ENCODE data around the gene SIRT5.

SIRT5 gene

GRCh38 chr6:13553646-13554045 is 20.8 kb upstream of the SIRT5 start:
- no peak for DNase-seq (ENCODE audit: low spot score)

GRCh38 chr6:13554929-13555333 is 19.5 kb upstream of the SIRT5 start:
- no peak for DNase-seq (ENCODE audit: low spot score)

DNA sequence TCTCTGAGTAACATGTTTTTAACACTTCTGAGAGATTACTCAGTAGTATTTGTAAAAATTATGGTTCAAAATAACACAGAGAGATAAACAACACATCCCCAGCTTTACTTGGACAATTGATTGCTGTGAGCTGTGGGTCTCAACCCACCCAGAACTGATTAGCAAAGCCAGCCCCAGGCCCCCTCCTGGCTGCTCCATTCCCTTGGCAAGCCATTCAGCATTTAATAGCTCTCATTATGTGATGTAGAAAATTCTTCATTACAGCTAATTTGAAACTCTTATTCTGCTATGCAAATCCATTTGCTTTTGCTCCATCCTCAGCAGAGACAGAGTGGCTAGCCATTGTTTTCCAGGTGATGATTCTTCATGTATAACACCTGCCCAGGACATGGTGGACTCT is 16.6 kb upstream of the SIRT5 start:
- no peak for DNase-seq (ENCODE audit: low spot score)

GRCh38 chr6:13558718-13559117 is 15.7 kb upstream of the SIRT5 start:
- no peak for DNase-seq (ENCODE audit: low spot score)

GRCh38 chr6:13559251-13559650 is 15.2 kb upstream of the SIRT5 start:
- DNase-seq (ENCODE audit: low spot score), result no peak

- no peak for DNase-seq (ENCODE audit: low spot score)
These were observed 14.3 kb upstream of the SIRT5 start for GRCh38 chr6:13559968-13560650.

DNA sequence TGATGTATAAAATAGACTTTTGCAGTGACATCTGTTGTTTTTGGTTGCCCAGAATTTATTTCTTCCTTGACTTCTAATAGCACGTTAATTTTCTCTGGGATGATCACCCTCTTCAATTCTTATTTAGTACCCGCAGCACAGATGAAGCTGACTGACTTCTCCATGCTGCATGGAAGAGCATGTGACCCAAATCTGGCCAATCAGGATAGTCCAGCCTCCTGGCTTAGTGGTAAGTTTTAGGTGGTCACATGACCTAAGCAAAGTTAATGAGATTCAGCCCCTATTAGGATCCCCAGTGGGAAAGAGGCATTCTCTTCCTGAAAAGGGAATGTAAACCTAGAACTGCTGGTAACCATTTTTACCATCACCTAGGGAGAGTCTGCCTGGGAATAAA is 13.8 kb upstream of the SIRT5 start:
- DNase-seq (ENCODE audit: low spot score), result no peak

- DNase-seq (ENCODE audit: low spot score), result peak; percentile 12
These were observed 12.7 kb upstream of the SIRT5 start for GRCh38 chr6:13561624-13562267.

- DNase-seq (ENCODE audit: low spot score), result no peak
These were observed 11.4 kb upstream of the SIRT5 start for GRCh38 chr6:13563009-13563408.

GRCh38 chr6:13565921-13566320 is 8.5 kb upstream of the SIRT5 start:
- DNase-seq (ENCODE audit: low spot score), result no peak

GRCh38 chr6:13566500-13566899 is 7.9 kb upstream of the SIRT5 start:
- no peak for DNase-seq (ENCODE audit: low spot score)

- no peak for DNase-seq (ENCODE audit: low spot score)
These were observed 5.4 kb upstream of the SIRT5 start for GRCh38 chr6:13568970-13569369.

DNA sequence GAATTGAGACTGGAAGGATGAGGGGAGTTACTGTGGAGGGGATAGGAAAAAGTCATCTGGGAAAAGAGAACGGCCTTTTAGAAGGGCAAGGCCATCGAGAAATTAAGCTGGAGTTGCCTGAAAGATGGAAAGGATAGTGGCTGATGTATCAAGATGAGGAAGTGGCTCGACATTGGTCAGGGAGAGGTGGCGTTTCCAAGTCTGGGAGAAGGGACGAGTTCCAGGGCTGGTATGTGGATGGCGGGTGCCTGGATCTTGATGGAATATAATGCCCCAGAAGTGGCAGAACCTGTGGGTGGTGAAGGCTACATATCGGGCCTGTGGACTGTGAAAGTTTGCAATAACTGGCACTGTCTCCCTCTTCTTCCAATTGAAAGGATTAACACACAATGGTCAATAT is 2.2 kb upstream of the SIRT5 start:
- DNase-seq (ENCODE audit: low spot score), result no peak

- no peak for DNase-seq (ENCODE audit: low spot score)
These were observed 1.3 kb upstream of the SIRT5 start for GRCh38 chr6:13572951-13573654.

- peak; percentile 14 for DNase-seq (ENCODE audit: low spot score)
These were observed 711 bp upstream of the SIRT5 start for GRCh38 chr6:13573669-13574110.

DNA sequence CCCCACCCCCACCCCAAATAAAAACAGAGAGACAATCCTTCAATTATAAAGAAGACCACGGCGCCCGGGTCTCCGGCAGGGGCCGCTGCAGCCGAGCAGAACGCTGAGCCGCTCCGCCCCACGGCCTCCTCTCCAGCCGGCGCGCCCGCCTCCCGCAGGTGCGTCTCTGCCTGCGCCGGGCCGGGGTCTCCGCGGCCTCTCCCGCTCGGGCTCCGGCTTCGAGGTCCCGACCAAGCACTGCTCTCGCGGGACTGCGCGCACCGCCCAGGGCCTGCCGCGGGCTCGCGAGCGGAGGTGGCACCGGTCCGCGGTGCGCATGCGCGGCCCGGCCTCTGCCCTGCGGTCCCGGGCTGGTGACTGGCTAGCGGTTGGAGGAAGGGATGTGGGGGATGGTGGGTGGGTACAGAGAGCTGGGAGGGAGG is 241 bp upstream of the SIRT5 start:
- peak; percentile 90 for DNase-seq (ENCODE audit: low spot score)

- DNase-seq (ENCODE audit: low spot score), result no peak
These were observed 975 bp downstream of the SIRT5 start for GRCh38 chr6:13575377-13575775.

- DNase-seq (ENCODE audit: low spot score), result no peak
These were observed 1.6 kb downstream of the SIRT5 start for GRCh38 chr6:13576017-13576416.

GRCh38 chr6:13577926-13578325 is 3.5 kb downstream of the SIRT5 start:
- DNase-seq (ENCODE audit: low spot score), result no peak

DNA sequence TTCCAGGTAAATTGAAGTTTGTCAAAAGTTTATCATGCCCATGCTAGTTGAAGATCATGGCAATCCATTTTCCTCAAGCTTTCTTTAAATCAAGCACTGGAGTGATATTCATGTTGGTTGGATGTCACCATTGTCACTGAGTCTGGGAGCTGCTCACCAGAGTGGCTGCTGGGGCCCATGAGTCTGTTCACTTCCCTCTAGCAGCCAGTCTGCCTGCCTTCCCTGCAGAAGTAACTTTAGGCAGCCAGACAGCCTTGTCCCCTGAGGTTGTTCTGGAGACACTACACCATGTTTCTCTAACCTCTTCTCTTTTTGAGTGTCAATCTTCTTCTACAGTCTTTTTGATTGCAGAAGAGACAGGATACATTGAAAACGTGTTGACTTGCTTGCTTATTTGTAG is 5.5 kb downstream of the SIRT5 start:
- no peak for DNase-seq (ENCODE audit: low spot score)

GRCh38 chr6:13581700-13582229 is 7.4 kb downstream of the SIRT5 start:
- no peak for DNase-seq (ENCODE audit: low spot score)

DNA sequence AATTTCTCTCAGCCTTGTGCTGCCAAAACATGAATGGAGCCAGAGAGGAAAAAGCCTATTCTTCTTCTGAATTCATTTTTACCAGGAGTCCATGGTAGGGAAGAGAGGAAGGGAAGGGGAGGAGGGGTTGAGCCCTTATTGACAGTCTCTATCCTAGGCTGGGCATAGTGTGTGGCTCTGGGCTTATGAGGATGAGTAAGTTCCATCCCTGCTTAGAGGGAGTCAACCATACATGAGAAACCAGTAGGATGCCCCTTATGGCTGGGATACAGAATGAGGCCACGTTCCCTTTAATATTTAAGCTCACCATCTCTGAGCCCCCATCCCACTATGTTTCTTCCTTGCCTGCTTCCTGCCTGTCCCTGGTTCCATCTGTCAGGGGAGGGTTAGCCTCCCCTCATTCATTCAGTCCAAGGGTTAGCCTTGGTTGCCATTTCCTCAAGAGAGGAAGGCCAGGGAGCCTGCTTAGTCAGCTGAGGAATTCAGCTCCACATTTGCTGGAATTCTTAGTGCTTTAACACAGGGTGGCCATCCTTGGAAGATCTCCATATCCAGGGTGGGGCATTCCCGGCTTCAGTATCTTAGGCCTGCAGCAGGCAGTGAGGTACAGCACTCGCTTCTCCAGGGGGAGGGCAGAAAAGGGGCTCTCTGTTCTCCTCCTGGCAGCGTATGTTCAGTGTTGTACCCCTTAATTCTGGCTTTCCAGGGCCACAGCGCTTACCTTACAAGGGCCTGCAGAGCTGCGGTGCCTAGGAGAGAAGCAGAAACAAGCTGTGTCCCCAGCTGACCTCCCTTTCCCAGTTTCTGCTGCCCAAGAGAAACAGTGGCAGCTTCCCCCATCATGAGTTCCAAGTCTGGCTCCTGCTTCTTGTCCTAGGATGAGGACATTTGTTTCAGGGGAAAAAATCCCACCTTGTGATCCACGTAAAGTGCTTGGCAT is 12.5 kb downstream of the SIRT5 start:
- DNase-seq (ENCODE audit: low spot score), result no peak
